Mesothelial cell of epicardium (in vitro differentiated cells): ENCODE results near the gene TAF13. TPM values are rescaled to one million over a fixed set of nuclear protein-coding genes. Genes with fewer than 3 reads are reported as not detected.

Experiments used
- DNase-seq, 2 experiments: peaks; one replicate each; pipeline ENCODE4 v3.0.0; 2021; ENCODE audit warnings: low spot score in 2 of 2; ENCODE audit not compliant: unreplicated experiment in 2 of 2
- H3K27ac Mint-ChIP-seq: 2 replicates; pipeline ENCODE4 v1.8.0; 2021; ENCODE audit warnings: mixed read lengths
- H3K27me3 Mint-ChIP-seq: 2 replicates; pipeline ENCODE4 v1.8.0; 2021; ENCODE audit warnings: low read depth, mixed read lengths
- H3K36me3 Mint-ChIP-seq: 2 replicates; pipeline ENCODE4 v1.8.0; 2021; ENCODE audit warnings: mixed read lengths
- H3K4me1 Mint-ChIP-seq: 2 replicates; pipeline ENCODE4 v1.8.0; 2021; ENCODE audit warnings: mixed read lengths
- H3K4me3 Mint-ChIP-seq: 2 replicates; pipeline ENCODE4 v1.8.0; 2021; ENCODE audit warnings: mild to moderate bottlenecking, moderate library complexity, mixed read lengths
- H3K9me3 Mint-ChIP-seq: 2 replicates; pipeline ENCODE4 v1.8.0; 2021; ENCODE audit warnings: mixed read lengths
- CTCF ChIP-seq: fragments of 200-600 bp; sonication (generic); IDR thresholded peaks from one replicate; pipeline ENCODE4 v1.5.0; 2021; ENCODE audit warnings: antibody characterized with exemption; ENCODE audit not compliant: unreplicated experiment
- total RNA-seq: library from RNA; stranded (reverse); gene quantifications from 3 replicates; pipeline ENCODE4 v1.2.1, GENCODE V29; 2021

The TAF13 gene
- total RNA-seq, 1 donor from 2014 or later, result 27.0 TPM

GRCh38 chr1:109114342-109114674 is 38.5 kb upstream of the TAF13 start:
- H3K9me3 Mint-ChIP-seq, result no peaks in the 10 kb centered on the region
- no peak overlapping the region for H3K27ac Mint-ChIP-seq
- TF ChIP-seq CTCF, result no peak
- H3K36me3 Mint-ChIP-seq, result no peaks in the 10 kb centered on the region
- no peak for DNase-seq
- H3K4me3 Mint-ChIP-seq, result peak overlapping the region; percentile 53
- H3K4me1 Mint-ChIP-seq, result peaks cover 13% of the 10 kb centered on the region
- H3K27me3 Mint-ChIP-seq, result peaks cover 92% of the 10 kb centered on the region

DNA sequence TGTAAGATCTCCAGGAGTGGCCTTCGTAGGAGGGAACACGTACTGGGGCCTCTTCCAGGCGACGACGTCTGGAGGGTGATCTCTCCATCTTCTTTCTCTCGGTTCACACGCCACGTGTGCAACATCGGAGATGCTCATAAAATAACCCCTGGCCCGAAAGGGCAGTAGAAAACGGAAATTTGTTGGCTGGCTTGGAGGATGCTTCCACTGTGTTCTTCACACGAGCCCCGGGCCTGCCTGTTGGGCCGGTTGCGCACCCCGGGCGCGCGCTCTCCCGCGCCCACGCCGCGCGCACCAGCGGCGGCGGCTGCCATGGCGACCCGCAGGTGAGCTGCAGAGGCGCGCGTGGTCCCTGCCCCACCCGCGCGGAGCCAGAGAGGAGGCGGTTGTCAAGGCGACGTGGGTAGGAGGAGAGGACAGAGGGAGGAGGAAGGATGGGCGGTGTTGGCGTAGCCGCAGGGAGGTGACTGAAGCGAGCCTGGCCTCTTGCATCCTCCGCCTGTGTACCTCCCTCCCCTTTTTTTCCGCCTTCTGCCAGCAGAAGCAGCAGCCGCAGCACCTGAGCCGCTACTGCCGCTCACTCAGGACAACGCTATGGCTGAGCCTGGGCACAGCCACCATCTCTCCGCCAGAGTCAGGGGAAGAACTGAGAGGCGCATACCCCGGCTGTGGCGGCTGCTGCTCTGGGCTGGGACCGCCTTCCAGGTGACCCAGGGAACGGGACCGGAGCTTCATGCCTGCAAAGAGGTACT is 38.0 kb upstream of the TAF13 start, which contains the start of gene ELAPOR1:
TSS of gene ELAPOR1 (plus strand) at position 526 of the 752 bp plus-strand sequence. CDS start at position 595, 69 bp downstream.
- no peaks in the 10 kb centered on the region for H3K9me3 Mint-ChIP-seq
- H3K36me3 Mint-ChIP-seq, result no peaks in the 10 kb centered on the region
- peak within 1 kb of the TSS; percentile 61 for H3K4me3 Mint-ChIP-seq
- peaks cover 13% of the 10 kb centered on the region for H3K4me1 Mint-ChIP-seq
- H3K27ac Mint-ChIP-seq, result no peak within 1 kb of the TSS
- DNase-seq, result peak in 1 of 2 experiments; percentile 39
- TF ChIP-seq CTCF, result no peak
- peaks cover 93% of the 10 kb centered on the region for H3K27me3 Mint-ChIP-seq

GRCh38 chr1:109112652-109113285 is 37.0 kb upstream of the TAF13 start:
- H3K4me3 Mint-ChIP-seq, result peak overlapping the region; percentile 61
- TF ChIP-seq CTCF, result peak; percentile 90
- DNase-seq, result peak; percentile 87 to 97
- peaks cover 13% of the 10 kb centered on the region for H3K4me1 Mint-ChIP-seq
- H3K36me3 Mint-ChIP-seq, result no peaks in the 10 kb centered on the region
- no peak overlapping the region for H3K27ac Mint-ChIP-seq
- peaks cover 90% of the 10 kb centered on the region for H3K27me3 Mint-ChIP-seq
- no peaks in the 10 kb centered on the region for H3K9me3 Mint-ChIP-seq

DNA sequence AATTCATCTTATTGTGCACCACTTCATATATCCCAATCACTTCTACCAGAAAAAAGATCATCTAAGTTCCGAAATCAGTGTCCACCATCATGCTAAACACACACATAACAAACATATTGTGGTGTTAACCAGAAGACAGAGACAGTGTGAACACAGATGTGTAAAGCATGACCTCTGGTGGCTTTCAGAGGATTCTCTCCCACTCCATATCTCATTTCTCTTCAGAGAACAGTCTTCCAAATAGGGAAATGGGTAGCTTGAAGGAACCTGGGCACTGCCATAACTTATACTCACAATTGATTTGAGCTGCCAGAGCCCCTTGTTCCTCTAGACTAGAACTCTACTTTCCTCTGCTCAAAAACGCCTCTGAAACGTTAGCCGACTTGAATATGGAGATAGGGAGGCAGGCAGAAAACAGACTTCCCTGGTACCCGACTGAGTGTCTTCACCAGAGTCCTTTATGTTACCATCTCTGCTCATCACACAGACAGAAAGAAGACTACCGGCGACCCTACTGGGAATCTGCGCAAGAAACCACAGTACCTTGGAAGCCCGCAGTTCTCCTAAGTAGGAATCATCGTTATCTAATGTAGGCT is 36.4 kb upstream of the TAF13 start:
- no peak overlapping the region for H3K27ac Mint-ChIP-seq

More for the DNA sequence above, 36.4 kb upstream of the TAF13 start:
- no peaks in the 10 kb centered on the region for H3K9me3 Mint-ChIP-seq
- peaks cover 13% of the 10 kb centered on the region for H3K4me1 Mint-ChIP-seq
- H3K27me3 Mint-ChIP-seq, result peaks cover 89% of the 10 kb centered on the region
- TF ChIP-seq CTCF, result no peak
- no peak overlapping the region for H3K4me3 Mint-ChIP-seq
- no peaks in the 10 kb centered on the region for H3K36me3 Mint-ChIP-seq
- no peak for DNase-seq
